ENCODE results near the gene FAM161B.

The FAM161B gene, protein sequence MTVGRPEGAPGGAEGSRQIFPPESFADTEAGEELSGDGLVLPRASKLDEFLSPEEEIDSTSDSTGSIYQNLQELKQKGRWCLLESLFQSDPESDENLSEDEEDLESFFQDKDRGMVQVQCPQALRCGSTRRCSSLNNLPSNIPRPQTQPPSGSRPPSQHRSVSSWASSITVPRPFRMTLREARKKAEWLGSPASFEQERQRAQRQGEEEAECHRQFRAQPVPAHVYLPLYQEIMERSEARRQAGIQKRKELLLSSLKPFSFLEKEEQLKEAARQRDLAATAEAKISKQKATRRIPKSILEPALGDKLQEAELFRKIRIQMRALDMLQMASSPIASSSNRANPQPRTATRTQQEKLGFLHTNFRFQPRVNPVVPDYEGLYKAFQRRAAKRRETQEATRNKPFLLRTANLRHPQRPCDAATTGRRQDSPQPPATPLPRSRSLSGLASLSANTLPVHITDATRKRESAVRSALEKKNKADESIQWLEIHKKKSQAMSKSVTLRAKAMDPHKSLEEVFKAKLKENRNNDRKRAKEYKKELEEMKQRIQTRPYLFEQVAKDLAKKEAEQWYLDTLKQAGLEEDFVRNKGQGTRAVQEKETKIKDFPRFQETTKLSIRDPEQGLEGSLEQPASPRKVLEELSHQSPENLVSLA

DNA sequence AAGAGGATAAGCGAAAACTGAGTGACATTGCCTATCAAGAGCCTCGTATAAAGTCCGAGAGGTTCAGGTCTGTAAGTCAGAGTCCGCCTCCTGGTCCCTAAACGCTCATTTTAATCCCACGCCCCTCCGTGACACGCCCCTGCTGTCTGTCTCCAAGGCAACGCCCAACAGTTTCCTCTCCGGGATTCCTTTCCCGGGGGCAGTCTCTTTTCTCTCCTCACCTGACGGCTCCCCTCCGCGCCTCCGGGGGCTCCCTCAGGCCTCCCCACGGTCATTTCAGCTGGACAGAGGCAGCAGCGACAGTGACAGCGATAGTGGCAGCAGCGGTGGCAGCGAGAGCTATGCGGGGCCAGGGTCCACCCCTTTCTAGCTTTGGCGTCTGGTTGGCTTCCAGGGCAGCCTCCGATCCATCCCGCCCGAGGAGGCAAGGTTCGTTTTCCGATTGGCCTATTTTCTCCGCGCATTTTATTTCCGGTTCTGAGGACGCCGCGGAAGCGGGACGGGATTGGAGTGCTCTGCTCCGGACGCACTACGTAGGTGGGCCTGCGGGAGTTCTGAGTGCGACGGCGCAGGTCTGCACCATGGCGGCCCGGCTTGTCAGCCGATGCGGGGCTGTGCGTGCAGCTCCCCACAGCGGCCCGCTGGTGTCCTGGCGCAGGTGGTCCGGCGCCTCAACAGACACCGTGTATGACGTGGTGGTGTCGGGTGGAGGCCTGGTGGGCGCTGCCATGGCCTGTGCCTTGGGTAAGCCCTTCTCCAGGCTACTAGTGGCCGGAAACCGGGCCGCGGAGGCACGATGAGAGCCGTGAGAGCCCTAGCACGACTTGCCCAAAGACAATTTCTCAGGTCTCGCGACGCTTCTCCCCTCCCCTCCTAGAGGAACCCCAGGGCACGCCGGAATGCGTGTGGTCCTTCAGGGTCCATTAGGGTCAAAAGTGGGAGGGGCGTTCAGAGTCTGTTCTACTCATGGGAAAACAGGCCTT, at the start of gene FAM161B, which contains the start of gene COQ6:
Gene FAM161B, minus strand, starts transcription at position 343 of the 983 bp plus-strand sequence. Its CDS starts 68 bp downstream, at position 275.
Gene COQ6, plus strand, starts transcription at position 551 of the 983 bp plus-strand sequence. Its CDS starts 31 bp downstream, at position 582.
- H3K4me3 ChIP-seq (IDR thresholded peaks at IDR 0.05; ENCODE audit: insufficient read depth, low read depth, low read length): no peak within 1 kb of the TSS
- H3K27me3 ChIP-seq (ENCODE audit: insufficient read depth, low read depth): no peaks in the 10 kb centered on the region
- peak within 1 kb of the TSS; percentile 82 for H2AFZ ChIP-seq (ENCODE audit: low read depth)
- peak within 1 kb of the TSS; percentile 61 for H3K4me2 ChIP-seq
- H3K36me3 ChIP-seq (ENCODE audit: insufficient read depth): no peaks in the 10 kb centered on the region
- TF ChIP-seq, protein P1, sequence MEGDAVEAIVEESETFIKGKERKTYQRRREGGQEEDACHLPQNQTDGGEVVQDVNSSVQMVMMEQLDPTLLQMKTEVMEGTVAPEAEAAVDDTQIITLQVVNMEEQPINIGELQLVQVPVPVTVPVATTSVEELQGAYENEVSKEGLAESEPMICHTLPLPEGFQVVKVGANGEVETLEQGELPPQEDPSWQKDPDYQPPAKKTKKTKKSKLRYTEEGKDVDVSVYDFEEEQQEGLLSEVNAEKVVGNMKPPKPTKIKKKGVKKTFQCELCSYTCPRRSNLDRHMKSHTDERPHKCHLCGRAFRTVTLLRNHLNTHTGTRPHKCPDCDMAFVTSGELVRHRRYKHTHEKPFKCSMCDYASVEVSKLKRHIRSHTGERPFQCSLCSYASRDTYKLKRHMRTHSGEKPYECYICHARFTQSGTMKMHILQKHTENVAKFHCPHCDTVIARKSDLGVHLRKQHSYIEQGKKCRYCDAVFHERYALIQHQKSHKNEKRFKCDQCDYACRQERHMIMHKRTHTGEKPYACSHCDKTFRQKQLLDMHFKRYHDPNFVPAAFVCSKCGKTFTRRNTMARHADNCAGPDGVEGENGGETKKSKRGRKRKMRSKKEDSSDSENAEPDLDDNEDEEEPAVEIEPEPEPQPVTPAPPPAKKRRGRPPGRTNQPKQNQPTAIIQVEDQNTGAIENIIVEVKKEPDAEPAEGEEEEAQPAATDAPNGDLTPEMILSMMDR (conservative IDR thresholded peaks at IDR 0.05; ENCODE audit: low read depth, low read length): no peak
- peak within 1 kb of the TSS; percentile 67 for H3K9ac ChIP-seq
- H4K20me1 ChIP-seq (ENCODE audit: insufficient read depth): no peaks in the 10 kb centered on the region
- H3K27ac ChIP-seq: peak within 1 kb of the TSS; percentile 69
- no peaks in the 10 kb centered on the region for H3K4me1 ChIP-seq (ENCODE audit: low read depth, poor library complexity, severe bottlenecking)
- H3K79me2 ChIP-seq (ENCODE audit: insufficient read depth, low read depth): no peaks in the 10 kb centered on the region

DNA sequence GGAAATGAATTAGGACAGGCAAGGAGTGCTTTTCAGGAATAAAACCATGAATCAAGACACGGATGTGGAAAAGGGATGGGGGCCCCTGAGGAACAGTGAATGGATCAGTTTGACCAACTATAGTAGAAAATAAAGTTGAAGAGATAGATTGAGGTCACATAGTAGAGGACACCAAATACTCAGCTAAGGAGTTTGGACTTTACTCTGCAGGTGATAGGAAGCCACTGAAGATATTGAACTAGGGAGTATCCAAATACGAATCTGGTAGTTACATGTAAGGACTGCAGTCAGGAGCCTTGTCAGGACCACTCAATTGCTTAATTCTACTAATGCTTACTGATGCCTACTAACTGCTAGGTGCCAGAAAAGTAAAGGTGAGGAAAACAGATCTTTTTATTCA, 48.8 kb upstream of the FAM161B start:
- TF ChIP-seq, protein P1 (conservative IDR thresholded peaks at IDR 0.05; ENCODE audit: low read depth, low read length): no peak
- H2AFZ ChIP-seq (ENCODE audit: low read depth): no peak overlapping the region
- no peak overlapping the region for H3K27ac ChIP-seq
- no peaks in the 10 kb centered on the region for H4K20me1 ChIP-seq (ENCODE audit: insufficient read depth)
- no peaks in the 10 kb centered on the region for H3K4me1 ChIP-seq (ENCODE audit: low read depth, poor library complexity, severe bottlenecking)
- no peaks in the 10 kb centered on the region for H3K27me3 ChIP-seq (ENCODE audit: insufficient read depth, low read depth)
- H3K4me3 ChIP-seq (IDR thresholded peaks at IDR 0.05; ENCODE audit: insufficient read depth, low read depth, low read length): no peak overlapping the region
- H3K4me2 ChIP-seq: no peak overlapping the region
- H3K79me2 ChIP-seq (ENCODE audit: insufficient read depth, low read depth): no peaks in the 10 kb centered on the region
- H3K36me3 ChIP-seq (ENCODE audit: insufficient read depth): no peaks in the 10 kb centered on the region
- no peak overlapping the region for H3K9ac ChIP-seq

DNA sequence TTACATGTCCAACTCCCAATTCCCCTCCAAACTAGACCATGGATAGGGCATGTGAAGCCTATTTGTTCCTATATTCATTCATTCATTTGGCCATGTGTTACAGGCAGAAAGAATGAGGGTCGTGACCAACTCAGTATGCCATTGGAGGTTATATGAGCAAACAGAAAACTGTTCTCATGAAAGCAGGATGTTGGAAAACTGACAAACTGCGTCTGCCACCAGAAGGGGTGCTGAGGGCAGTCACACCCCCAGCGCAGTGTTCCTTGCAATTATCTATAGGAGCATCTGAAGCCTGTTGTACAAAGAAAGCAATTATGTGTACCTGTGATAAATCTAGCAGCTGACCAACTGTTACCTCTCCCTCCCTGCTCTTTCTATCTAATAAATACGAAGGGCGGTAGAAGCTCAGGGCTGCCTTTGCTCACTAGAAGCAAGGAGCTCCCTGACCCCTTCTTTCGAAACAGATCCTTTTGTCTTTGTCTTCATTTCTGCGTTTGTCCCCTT, 48.1 kb upstream of the FAM161B start:
- no peak overlapping the region for H3K4me2 ChIP-seq
- no peak overlapping the region for H3K9ac ChIP-seq
- H3K4me1 ChIP-seq (ENCODE audit: low read depth, poor library complexity, severe bottlenecking): no peaks in the 10 kb centered on the region
- H4K20me1 ChIP-seq (ENCODE audit: insufficient read depth): no peaks in the 10 kb centered on the region
- H3K79me2 ChIP-seq (ENCODE audit: insufficient read depth, low read depth): no peaks in the 10 kb centered on the region
- no peak overlapping the region for H3K4me3 ChIP-seq (IDR thresholded peaks at IDR 0.05; ENCODE audit: insufficient read depth, low read depth, low read length)
- TF ChIP-seq, protein P1 (conservative IDR thresholded peaks at IDR 0.05; ENCODE audit: low read depth, low read length): no peak
- no peak overlapping the region for H3K27ac ChIP-seq
- H2AFZ ChIP-seq (ENCODE audit: low read depth): no peak overlapping the region
- H3K36me3 ChIP-seq (ENCODE audit: insufficient read depth): no peaks in the 10 kb centered on the region
- no peaks in the 10 kb centered on the region for H3K27me3 ChIP-seq (ENCODE audit: insufficient read depth, low read depth)

Measured in KMS-11 (cell line).